Colon (tissue), 2 donors: ENCODE data around the gene CFAP77.

Source experiments
- FAIRE-seq: peaks from 2 replicates; lab custom pipeline; 2012; peaks lifted over from hg19 to GRCh38; lab: Jason Lieb, UNC
- donor health status: control.
- donor health status: control.

The CFAP77 gene

DNA sequence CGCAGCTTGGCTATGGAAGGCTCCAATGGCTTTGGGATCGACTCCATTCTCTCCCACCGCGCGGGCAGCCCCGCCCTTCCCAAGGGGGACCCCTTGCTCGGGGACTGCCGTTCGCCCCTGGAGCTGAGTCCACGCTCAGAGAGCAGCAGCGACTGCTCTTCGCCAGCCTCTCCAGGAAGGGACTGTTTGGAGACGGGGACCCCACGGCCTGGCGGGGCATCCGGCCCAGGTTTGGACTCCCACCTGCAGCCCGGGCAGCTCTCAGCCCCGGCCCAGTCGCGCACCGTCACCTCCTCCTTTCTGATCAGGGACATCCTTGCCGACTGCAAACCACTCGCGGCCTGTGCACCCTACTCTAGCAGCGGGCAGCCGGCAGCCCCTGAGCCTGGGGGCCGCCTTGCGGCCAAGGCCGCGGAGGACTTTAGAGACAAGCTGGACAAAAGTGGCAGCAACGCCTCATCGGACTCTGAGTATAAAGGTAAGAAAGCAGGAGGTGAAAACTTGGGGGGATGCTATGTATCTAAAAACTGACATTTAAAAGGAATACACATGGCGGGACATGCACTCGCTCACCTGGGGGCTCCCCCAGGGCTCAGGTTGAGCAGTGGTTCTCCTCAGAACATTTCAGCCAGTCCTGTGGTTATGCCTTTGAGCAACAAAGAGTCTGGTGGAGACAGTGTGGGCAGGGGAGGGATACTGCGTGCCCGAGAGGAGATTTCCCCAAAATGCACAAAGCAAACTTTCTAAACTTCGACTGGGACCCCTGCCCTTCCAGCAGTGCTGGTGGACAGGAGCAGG, 173.0 kb downstream of the CFAP77 start:
- FAIRE-seq, result no peak

DNA sequence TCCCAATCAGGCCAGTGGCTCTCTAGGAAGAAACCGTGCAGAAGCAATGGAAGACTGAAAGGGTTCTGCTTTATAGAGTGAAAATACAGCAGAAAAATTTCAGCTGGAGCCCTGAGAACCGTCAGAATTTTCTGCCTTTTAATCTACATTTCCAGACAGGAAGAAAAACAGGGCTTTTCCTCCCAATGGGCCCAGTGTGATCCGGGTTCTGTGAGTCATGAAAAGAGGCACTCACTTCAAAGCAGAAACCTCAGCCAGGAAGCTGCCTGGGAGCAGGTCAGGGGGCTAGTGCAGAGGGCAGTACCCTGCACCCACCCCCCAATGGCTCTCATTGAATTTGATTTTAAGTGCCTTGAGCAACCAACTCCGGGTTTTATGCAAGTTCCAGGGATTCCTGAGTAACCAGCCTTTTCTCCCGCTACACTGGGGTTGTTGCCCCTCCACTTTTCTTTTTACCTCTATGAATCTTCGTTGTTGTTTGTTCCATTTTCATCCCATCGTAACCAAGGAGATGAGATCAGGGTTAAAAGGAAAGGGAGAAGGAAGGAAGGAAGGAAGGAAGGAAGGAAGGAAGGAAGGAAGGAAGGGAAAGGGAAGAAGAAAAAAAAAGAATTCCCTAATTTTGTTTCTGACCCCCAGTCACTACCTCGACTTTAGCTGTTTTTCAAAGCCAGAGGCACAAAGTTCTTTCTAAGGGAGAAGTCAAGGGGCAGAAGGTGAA, 173.7 kb downstream of the CFAP77 start:
- no peak for FAIRE-seq

DNA sequence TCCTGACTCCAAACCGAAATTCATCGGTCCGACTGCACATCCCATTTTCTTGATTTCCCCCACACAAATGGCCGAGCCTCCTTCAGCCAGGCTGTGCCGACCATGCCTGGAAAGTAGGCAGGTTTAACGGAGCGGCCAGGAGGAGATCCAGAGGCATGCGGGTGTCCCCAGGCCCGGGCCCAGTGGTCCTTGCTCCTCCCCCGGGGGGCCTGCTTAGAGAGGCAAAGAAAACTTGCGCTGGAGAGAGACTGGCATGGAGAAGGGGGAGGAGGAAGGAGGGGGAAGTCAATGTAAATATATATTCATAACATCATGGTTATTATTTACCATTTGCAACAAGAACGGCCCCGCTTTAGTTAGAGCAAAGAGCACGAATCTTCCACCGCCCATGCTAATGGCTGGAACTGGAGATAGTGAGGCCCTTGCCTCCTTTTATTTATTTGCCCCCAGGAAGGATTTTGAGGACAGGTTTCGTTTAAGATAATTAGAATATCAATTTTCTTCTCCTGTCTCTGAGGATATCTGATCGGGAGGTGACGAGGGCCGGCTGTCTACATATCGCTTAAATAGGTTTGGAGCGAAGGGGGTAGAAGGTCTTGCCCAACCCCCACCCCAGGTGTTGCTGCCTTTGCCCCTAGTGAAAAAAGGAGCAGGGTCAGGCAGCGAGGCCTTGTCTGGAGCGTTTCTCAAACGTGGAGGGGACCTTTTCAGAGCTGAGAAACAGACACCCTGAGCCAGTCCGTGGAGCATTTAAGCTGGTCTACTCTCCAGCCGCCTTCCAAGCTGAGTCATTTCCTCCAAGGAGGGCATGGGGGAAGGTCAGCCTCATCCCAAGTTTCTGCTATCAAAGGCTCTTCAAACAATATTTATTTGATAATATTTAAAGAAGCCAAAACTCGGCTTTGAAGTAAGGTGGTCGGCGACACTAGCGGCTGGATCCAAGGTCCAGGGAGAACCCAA, 174.9 kb downstream of the CFAP77 start:
- no peak for FAIRE-seq

DNA sequence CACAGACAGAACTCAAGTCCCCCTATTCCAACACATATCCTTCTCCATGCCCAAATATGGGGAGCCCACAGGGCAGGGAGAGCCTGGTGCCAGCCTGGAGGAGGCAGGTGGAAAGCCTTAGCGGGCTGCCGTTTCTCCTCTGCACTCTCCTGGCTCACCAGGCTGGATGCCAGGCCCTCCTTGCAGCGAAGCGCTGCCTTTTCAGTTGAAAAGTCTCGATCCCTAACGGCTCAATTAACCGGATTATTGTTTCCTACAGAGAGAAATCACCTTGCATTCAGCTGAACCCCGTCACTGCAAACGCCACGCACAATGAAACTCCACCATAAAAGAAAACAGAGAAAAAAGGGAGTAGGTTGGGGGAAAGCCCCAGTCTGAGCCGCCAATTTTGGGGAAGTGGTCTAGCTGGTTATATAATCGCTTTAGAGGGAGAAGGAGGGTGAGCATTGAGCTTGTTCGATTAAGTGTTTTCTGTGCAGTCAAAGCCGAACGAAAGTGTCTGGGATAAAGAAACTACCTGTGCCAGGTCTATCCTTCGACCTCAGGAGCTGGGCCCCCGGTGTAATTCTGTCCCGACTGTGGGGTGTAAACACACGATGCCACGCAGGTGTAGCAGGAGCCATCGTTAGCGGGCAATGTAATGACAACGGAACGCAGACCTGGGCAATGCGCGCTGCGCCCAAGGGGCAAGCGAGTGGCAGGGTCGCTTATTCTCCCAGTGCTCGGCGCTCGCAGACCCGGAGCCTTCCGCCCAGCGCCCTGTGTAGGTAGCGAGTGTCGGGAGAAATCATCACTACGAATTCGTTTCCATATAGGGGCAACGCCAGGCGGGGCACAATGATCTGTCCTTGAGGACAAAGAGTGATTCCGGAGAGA, 176.2 kb downstream of the CFAP77 start:
- FAIRE-seq, result no peak

DNA sequence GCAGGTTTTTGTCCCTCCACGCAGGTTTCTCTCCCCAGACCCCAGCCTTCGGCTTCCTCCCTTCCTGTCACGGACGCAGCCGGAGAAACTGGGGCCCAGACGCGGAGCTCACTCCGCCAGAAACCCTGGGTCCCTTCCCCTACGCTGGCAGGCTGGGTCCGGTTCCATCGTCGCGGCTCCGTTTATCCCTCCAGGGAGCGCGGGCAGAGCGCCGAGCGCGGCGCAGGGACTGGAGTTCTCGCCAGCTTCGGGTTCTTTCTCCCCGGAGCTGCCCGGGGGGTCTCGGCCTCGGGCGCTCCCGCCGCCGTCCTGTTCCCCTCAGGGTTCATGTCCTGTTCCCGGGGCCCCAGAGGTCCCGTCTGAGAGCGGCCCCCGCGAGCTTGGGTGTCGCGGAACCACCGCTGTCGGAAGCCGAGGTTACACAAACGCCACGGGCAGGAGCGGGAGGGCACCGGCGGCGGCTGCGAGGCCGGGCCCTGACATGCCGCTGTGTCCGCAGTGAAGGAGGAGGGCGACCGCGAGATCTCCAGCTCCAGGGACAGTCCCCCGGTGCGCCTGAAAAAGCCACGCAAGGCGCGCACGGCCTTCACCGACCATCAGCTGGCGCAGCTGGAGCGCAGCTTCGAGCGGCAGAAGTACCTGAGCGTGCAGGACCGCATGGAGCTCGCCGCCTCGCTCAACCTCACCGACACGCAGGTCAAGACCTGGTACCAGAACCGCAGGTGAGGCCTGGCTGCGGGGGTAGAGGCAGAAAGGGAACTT, 177.0 kb downstream of the CFAP77 start:
- FAIRE-seq, result no peak

DNA sequence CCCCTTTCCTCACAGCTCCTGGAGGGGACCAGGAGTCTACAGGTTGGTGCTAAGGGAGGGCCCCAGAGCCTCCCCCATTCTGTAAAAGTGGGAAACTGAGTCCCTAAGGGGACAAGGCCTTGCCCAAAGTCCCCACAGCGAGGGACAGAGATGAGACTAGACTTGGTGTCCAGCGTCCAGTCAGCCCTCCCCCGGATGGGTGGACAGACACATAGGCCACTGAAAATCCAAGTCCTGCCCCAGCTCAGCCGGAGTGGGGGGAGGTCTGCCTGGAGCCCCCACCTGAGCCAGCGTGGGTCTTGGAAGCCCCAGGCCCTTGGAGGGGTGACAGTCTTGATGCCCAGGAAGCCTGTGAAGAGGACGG, 177.6 kb downstream of the CFAP77 start:
- no peak for FAIRE-seq

DNA sequence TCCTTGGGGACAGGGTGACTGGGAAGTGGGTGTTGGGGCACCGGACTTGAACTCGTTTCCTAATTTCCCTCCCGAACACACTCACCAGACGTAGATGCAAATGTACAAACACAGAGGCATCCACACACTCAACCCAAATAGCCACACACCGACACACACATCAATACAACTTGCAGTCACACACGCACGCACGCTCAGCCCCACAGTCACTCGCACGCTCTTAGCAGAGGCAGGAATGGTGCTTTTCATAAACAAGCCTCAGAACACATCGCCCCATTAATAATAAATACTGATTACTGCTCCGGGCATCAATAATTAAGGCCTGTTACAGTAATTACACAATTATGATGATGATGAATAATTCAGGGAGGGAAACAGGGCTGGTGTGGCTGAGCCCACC, 178.1 kb downstream of the CFAP77 start:
- no peak for FAIRE-seq

DNA sequence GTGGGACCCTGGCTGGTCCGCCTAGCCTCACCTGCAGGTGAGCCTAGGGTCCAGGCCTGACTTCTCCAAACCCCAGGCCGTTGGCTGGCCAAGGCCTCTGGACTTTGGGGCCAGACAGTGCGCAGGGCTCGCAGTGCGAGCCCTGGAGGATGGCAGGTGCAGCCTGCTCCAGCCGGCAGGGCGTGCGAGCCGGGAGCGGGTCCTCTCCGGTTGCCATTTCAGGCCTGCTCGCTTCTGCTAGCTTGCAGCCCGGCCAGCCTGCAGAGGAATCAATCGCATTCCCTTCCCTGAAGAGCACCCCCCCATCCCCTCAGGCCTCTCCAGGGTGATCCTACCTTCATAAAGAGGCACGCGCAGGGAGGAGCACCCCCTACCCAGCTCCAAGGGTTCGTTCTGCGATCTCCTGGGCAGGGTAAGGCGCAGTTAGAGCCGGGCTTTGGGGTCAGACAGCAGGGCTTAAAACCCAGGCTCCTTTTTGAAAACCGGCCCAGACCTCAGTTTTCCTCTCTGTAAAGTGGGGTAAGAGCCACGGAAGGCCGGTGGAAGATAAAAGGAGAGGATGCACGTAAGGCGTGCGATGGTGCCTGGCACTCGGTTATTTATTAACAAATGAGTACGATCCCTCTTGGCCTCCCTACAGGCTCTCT, 178.6 kb downstream of the CFAP77 start:
- FAIRE-seq, result no peak

DNA sequence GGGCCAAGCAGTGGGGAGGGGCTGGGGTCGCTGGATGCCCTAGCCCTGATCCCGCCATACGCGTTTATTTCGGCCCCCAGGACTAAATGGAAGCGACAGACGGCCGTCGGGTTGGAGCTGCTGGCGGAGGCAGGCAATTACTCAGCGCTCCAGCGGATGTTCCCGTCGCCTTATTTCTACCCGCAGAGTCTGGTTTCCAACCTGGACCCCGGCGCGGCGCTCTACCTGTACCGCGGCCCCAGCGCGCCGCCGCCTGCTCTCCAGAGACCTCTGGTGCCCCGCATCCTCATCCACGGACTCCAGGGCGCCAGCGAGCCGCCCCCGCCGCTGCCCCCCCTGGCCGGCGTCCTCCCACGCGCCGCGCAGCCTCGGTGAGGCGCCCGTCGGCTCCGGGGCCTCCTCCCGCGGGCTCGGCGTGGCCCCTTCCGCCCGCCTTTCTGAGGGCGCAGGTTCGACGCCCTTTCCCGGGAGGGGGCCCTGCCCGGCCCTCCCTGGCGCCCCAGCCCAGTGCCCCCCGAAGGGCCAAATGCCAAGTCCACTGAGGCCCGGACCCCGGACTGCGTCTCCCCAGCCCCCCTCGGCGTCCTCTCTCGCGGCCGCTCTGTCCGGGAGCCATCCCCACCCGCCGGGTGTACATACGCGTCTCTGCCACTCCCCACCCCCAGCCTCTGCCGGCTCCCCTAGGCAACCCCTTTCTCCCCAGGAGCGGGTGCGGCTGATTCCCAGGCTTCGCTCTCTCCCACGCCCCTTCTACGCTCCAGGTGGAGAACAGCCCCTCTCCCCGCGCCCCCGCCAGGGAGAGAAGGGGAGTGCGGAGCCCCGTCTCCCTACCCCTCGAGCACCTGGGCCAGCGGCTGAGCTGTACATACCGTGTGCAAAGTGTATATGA, 179.4 kb downstream of the CFAP77 start:
- FAIRE-seq, result no peak

DNA sequence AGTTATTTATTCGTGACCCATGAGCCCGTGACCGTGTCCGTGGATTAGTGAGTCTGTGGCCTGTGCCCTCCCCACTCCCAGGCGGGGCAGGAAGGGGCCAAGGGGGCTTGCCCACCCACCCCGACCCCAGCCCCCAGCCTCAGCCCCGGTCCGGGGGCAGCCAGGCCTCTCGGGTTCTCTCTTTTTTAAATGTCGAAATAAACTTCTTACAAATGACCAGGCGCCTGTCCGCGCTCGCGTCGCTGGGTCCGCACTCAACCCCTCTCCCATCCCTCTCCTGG, 180.0 kb downstream of the CFAP77 start:
- FAIRE-seq, result no peak

DNA sequence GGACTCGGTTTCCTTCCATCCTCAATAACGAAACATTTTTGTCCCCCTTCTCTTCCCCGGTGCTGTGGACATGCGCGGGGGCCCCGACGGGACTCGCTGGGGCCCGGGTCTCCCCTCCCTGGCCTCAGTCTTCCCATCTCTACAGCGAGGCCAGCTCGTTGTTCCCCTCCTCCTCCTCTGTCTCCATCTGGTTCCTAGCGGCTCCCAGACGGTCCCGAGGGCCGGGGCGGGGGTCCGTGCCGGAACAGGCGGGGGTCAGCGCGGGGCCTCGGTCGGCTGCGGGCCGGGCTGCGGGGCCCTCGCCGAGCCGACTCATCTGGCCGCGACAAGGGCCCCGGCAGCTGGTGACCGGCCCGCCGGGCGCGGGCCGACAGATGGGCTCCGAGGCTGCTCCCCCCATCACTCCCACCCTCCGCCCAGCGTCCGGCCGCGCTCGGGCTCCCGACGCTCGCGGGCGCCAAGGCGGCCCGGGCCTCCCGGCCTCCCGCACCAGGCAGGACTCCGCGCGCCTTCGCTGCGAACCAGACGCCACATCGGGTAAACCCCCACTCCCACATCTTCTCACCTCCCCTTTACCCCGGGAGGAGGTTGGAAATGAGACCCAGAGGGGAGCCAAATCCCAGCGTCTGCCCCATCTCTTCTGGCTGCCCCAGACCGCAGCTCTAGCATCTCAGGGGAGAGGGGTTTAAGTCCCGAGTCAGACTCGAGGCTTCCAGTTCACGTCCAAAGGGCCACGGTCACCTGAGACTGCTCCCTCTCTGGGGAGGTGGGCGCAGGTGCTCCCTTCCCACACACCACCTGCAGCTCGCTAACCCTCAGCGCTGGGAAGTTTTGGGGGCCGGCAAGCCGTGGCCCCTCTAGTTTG, 180.5 kb downstream of the CFAP77 start:
- no peak for FAIRE-seq

DNA sequence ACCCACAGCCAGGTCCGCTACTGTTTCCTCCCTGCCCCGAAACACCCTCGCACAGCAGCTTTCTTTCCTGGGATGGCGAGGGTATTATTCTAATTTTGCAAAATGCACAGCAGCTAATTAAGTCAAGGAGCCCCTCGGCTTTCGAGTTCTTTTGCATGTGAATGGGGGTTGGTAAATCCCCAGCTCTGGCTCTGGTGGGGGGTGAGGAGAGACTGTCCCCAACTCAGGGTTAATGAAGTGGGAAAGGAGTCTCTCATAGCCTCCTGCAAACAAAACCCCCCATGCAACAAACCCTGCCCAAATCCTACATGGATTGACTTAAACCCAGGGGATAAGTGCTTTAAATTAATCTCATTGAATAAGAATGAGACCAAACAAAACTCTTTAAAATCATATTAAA, 181.2 kb downstream of the CFAP77 start:
- no peak for FAIRE-seq

DNA sequence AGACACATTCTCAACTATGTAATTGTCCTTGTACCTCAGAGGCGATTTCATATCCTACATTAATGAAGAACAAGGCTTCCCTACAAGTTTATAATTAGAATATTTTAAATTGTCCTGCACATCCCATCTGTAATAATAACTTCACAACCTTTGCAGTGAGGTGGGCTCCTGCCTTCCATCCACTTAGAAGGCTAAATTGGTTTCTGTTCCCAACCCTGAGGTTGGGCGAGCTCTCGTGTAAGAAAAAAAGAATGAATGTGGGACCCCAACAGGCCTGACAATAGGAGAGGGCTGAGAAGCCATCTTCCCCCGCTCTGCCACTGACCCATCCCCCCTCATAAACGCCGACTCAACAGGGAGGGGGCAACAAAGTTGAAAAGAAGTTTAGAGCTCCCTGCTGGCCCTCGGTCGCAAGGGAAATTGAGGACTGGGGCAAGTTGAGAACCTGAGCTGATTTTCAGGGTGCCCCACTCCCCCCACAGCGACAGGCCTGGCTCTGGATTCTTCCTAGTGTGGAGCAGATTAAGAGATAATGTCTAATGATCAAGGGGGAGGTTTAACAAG, 181.8 kb downstream of the CFAP77 start:
- no peak for FAIRE-seq

DNA sequence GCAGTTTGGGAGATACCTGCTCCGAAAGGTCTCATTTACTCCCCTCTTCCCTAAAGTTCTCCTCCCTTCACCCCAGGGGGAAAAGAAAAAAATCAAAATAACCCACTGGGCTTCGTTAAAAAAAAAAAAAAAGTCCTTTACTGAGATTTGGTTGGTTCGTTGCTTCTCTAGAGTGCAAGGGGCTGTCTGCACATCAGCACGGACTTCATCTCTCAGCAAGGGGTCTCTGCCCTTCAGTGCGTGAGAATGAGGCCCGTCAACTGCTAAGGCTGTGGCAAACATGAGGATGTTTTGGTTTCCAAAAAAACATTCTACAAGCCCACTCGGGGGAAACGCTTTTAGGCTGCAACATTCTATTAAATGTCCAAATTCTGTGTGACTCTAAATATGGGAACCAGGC, 182.4 kb downstream of the CFAP77 start:
- no peak for FAIRE-seq

DNA sequence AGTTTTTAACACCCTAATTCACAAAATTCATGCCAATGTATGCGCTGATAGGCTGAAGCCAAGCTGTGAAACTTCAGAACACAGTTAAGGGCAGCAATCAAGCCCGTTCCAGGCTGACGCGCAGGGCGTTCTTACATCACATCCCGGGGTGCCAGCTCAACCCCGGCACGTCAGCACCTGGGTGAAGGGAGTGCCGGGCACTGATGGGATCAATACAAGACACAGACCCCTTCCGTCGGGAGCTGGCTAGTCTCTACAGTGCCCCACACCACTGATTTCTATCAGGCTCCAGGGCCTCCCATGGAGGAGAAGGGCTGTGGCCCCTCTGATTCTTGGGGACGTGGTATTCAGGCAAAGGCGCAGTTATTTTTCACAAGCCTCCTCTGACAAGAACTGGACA, 184.4 kb downstream of the CFAP77 start:
- no peak for FAIRE-seq

DNA sequence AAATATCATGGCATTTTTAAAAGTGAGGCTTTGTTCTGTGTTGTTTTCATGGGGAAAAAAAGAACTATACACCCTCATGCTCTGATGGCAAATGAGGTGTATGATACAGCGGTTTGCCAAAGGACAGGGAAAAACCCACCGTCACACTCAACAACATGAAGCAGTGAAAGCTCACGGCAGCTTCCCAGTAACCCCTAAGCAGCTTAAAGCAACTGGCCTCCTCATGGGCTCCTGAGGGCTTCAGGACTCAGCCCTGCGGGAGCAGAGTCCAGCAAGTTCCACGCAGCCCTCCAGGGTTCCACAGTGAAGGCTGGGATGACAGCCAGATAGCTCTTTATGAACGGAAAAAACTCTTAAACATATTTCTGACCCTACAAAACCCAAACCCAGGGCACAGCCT, 185.3 kb downstream of the CFAP77 start:
- FAIRE-seq, result no peak

DNA sequence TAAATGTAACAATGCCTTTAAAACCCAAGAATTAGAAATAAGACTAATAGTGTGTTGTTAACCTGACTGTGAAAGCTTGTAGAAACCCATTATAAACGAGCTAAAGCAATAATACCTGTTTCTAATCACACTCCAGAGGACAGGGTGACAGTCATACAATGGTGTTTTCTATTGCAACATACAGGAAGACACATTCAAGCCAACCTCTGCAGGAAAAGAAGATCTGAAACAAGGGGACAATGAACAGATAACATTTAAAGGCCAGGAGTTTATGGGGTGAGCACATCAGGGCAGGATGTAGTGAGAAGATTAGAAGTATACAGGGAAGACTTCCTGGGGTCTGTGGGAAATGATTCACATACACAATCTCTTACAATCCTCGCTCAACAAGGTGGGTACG, 186.2 kb downstream of the CFAP77 start:
- FAIRE-seq, result no peak

DNA sequence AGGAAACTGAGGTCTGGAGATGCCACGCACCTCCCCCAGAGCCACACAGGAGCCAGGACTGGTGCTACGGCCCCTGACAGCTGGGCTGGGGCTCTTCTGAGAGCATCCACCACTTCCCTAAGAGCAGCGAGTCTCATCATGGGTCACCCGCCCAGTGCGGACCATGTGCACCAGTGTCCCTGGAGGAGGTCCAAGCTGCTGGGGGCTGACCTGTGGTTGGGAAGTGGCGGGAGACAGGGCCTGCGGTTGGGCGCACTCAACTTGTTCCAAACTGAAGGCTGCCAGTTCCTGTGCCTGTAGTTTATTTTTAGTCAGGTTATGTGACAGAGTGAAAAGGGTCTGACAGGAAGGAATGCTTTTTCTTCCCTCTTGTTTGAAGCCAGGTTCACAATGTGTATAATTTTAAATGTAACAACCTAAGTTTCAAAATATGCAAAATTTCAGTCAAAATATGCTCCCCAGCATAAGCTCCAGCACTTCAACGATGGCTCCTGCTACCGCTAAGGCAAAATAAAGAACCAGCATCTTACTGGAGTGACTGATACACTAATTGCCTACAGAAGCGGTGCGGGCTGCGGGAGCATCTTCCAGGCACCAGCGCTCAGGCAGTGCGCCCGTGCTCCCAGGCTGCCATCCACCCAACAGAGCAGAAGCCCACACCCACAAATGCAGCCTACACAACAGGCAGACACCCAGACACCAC, 187.2 kb downstream of the CFAP77 start:
- FAIRE-seq, result no peak
